ENCODE data around the gene AFG1L.
"Not testable (repeated sequence)": the region's sequence is repeated elsewhere in the genome, so short reads cannot be mapped to it uniquely, and the experiment has no call there.

Gene AFG1L

GRCh38 chr6:108294727-108295625, at the start of gene AFG1L:
Gene AFG1L, plus strand, starts transcription at chr6:108295054. Its CDS starts 26 bp downstream, at chr6:108295080.
- DNase-seq (ENCODE audit: low read depth), result peak; percentile 78

- not testable (repeated sequence) for DNase-seq (ENCODE audit: low read depth)
Measured at GRCh38 chr6:108245095-108245494, 49.8 kb upstream of the AFG1L start.

DNA sequence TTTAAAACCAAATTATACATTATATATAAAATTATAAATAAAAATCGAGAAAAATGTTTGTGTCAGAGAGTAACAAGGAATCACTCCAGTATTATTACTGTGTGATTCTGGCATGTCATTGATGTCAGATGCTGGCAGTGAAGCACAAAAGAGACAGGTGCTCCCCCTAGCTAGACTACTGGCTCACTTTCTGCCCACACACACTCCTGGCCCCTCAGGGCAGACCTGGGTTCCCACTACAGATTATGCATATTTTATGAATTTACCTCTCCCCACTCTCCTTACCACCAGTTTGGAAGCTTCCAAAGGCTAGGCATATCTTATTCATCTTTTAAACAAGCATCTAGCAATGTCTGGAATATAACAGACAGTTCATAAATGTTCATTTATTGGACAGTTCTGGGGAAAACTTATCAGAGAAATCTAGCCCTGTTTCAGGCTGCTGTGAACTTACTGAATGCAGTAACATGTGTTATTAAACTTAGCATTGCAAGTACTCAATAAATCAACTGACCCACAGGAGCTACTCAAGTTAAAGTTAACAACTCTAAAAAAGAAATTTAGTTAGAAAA, 46.8 kb upstream of the AFG1L start:
- no peak for DNase-seq (ENCODE audit: low read depth)

DNA sequence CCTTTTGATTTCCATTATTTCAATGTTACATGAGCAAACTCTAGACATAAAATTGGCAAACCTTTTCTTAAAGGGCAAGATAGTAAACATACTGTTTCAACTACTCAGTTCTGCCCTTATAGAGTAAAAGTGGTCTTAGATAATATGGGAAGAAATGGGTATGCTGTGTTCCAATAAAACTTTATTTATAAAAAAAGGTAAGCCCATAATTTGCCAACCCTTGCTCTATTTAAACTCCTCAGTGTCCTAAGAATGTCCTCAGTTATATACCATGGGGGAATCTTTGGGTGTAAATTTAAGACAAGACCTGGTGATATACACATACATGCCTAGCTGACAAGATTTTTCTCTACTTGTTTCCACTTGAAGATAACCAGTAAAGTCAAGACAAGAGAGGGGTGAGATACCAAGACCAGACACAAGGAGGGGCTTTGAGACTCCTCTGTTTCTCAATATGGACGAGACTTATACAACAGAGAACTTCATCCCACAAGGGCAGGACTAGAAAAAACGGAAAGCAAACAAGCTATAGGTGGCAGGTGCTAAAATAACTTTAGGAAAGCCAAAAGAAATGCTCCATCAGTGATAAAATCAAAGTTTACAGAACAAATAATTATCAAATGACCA, 44.5 kb upstream of the AFG1L start:
- DNase-seq (ENCODE audit: low read depth), result no peak

- DNase-seq (ENCODE audit: low read depth), result no peak
Measured at GRCh38 chr6:108251252-108251651, 43.6 kb upstream of the AFG1L start.

- DNase-seq (ENCODE audit: low read depth), result no peak
Measured at GRCh38 chr6:108252055-108252454, 42.8 kb upstream of the AFG1L start.

DNA sequence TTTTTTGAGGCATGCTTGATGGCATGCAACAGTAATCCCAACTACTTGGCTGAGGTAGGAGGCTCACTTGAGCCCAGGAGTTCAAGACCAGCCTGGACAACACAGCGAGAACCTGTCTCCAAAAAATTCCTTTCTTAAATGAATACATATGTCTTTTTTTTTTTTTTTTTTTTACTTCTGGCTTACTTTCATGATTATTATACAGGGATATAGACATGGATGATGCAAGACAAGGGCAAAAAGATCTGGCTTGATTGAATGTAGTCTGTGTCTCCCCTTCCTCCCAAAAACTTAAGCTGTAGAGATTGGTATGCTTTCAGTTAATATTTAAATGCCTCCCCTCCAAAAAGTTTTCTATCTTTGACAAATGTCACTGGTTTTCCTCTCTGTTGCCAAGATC, 41.6 kb upstream of the AFG1L start:
- DNase-seq (ENCODE audit: low read depth), result no peak

- no peak for DNase-seq (ENCODE audit: low read depth)
Measured at GRCh38 chr6:108254433-108255410, 40.1 kb upstream of the AFG1L start.

DNA sequence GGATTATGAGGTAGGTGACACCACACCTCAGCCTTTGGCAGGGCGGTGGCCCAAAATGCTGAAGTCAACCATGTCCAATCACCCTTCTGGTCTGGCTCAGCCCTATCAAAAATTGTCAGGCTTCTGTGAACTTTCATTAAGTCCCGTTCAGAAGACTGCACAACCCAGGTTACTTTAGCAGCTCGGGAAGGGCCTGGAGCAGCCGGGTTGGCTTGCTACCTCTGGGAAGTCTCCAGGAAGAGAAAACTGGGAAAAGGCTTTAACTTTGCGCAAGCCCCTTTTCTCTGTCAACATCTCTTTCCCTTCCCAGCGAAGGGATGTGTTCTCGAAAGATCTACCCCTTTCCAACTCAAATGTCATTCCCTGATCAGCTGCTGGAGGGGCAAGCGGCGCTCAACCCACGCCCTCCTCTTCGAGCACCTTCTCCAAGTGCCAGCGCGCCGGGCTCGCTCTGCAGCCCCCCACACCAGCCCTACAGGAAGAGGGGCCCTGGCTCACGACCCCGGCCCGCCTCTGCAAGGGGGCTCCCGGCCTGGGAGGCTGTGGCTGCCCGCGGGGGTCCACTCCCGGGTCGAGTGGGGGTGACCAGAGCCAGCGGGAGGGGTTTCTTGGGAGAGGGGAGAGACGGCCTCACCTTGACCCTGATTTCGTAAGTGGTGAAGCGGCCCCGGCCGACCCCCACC, 34.6 kb upstream of the AFG1L start:
- DNase-seq (ENCODE audit: low read depth), result no peak

GRCh38 chr6:108260809-108261569, 33.9 kb upstream of the AFG1L start, which contains the start of gene SNX3:
Gene SNX3, minus strand, starts transcription at chr6:108261040. Its CDS starts 119 bp downstream, at chr6:108260921.
- peak; percentile 82 for DNase-seq (ENCODE audit: low read depth)

DNA sequence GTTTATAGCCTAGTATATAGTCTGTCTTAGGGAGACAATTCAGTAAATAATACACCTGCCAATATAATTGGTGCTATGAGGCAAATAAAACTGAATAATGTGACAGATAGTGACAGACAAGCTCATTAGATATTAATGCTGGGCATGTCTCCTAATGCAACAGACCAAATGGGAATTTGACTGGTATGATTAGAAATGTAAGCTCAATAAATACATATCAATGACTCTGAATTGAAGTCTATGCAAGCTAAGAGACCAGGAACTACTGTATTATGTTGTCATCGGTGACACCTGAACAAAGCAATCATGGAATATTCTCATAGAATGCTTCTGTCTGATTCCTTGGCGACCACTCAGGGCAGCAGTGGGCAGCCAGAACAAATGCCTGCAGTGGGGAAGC, 31.5 kb upstream of the AFG1L start:
- DNase-seq (ENCODE audit: low read depth), result no peak

DNA sequence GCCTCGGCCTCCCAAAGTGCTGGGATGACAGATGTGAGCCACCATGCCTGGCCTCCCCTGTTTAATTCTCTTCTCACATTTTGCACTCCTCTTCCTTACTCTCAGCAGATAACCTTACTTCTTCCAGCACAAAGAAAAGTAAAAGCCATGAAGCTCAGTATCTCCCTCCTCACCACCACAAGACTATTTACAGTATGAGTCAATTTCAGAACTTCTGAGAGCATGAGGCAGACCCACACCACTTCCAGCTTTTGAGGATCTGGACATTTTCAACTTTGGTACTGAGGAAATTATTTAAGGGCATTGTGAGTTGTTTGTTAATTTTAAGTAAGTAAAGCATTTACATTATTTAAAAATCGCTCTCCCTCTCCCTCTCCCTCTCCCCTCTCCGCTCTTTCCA, 26.0 kb upstream of the AFG1L start:
- DNase-seq (ENCODE audit: low read depth), result no peak

- not testable (repeated sequence) for DNase-seq (ENCODE audit: low read depth)
Measured at GRCh38 chr6:108269955-108270354, 24.9 kb upstream of the AFG1L start.

- DNase-seq (ENCODE audit: low read depth), result no peak
Measured at GRCh38 chr6:108274546-108274945, 20.3 kb upstream of the AFG1L start.

- no peak for DNase-seq (ENCODE audit: low read depth)
Measured at GRCh38 chr6:108275976-108276375, 18.9 kb upstream of the AFG1L start.

GRCh38 chr6:108277295-108277694, 17.6 kb upstream of the AFG1L start:
- DNase-seq (ENCODE audit: low read depth), result no peak

GRCh38 chr6:108277831-108278230, 17.0 kb upstream of the AFG1L start:
- DNase-seq (ENCODE audit: low read depth), result no peak

- DNase-seq (ENCODE audit: low read depth), result no peak
Measured at GRCh38 chr6:108285381-108285780, 9.5 kb upstream of the AFG1L start.

DNA sequence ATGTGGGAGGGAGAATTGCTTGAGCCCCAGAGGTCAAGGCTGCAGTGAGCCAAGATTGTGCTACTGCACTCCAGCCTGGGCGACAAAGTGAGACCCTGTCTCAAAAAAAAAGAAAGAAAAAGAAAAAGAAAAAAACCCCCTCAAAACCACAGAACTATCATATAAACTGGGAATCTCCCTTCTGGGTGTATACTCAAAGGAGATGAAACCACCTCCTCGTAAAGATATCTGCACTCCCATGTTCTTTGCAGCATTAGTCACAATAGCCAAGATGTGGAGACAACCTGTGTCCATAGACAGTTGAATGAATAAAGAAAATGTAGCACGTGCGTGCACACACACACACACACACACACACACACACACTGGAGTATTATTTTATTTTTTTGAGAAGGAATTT, 8.5 kb upstream of the AFG1L start:
- no peak for DNase-seq (ENCODE audit: low read depth)

DNA sequence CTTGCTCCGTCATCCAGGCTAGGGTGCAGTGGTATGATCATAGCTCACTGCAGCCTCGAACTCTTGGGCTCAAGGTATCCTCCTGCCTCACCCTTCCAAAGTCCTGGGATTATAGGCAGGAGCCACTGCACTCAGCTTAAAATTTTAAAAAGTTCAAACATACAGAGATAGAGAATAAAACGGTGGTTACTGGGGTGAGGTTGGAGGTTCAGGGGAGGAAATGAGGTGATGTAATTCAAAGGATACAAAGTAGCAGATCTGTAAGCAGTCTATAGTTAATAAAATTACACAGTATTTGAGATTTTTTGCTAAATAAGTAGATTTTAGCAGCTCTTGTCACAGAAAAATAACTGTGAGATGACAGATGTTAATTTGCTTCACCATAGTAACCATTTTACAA, 7.5 kb upstream of the AFG1L start:
- no peak for DNase-seq (ENCODE audit: low read depth)
